ENCODE results near the gene SUN2. TPM values are rescaled to one million over a fixed set of nuclear protein-coding genes. Genes with fewer than 3 reads are reported as not detected.
"Not testable (repeated sequence)": the region's sequence is repeated elsewhere in the genome, so short reads cannot be mapped to it uniquely, and the experiment has no call there.

The SUN2 gene
- total RNA-seq, result 100 to 1,000 TPM; 498 to 500 TPM

GRCh38 chr22:38755911-38756532, at the start of gene SUN2:
TSS of gene SUN2 (minus strand) at chr22:38755998. CDS start at chr22:38752628, 3,370 bp downstream.
- Mint-ChIP-seq H3K4me3 (peak within 1 kb of the TSS; percentile 95), H3K27ac (peak within 1 kb of the TSS; percentile 100), H3K9me3 (no peaks in the 10 kb centered on the region), H3K27me3 (no peaks in the 10 kb centered on the region), H3K4me1 (peaks cover 53% of the 10 kb centered on the region), H3K36me3 (ENCODE audit: low read depth) (peaks cover 53% of the 10 kb centered on the region)
- DNase-seq, result peak; percentile 95
- ChIA-PET POLR2A (interaction anchor here (1.0 to 17.0 kb wide), 12 partner anchors 9 to 767 kb away, joined by 3 to 479 read pairs (median 7); partner anchors contain the start of genes GTPBP1, JOSD1, NPTXR and TOMM22), CTCF (interaction anchor here (0.9 to 4.5 kb wide), 3 partner anchors 10 to 87 kb away, joined by 3 to 30 read pairs (median 5); no protein-coding TSS in a partner anchor)

GRCh38 chr22:38805041-38805593, 49.3 kb upstream of the SUN2 start:
- H3K9me3 Mint-ChIP-seq; POLR2A ChIA-PET; H3K27ac Mint-ChIP-seq; H3K4me1 Mint-ChIP-seq; CTCF ChIA-PET; H3K36me3 Mint-ChIP-seq (ENCODE audit: low read depth); H3K4me3 Mint-ChIP-seq; DNase-seq: not testable (repeated sequence)
- H3K27me3 Mint-ChIP-seq, result peaks cover 18% of the 10 kb centered on the region

DNA sequence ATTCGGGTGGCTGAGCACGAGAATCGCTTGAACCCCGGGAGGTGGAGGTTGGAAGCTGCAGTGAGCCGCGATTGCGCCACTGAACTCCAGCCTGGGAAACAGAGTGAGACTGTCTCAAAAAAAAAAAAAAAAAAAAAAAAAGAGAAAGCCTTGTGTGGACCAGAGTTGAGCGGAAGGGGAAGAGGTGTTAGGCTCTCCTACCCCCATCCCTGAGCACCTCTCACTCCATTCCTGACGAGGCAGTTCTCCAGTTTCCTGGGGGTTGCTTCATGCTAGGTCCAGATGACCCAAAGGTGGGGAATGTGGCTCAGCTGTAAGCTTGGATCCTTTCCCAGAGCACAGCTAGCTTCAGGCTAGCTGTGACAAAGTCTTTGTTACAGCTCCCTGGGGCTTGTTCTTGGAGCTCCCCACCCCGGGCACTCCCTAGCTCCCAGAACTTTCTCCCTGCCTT, 46.9 kb upstream of the SUN2 start:
- no peak for DNase-seq
- H3K36me3 Mint-ChIP-seq (ENCODE audit: low read depth), result no peaks in the 10 kb centered on the region
- H3K4me1 Mint-ChIP-seq, result peaks cover 4% of the 10 kb centered on the region
- H3K27me3 Mint-ChIP-seq, result peaks cover 22% of the 10 kb centered on the region
- ChIA-PET POLR2A (no interaction called here), CTCF (interaction anchor here (0.7 kb wide), 1 partner anchor 44 kb away, joined by 5 read pairs; no protein-coding TSS in a partner anchor)
- no peaks in the 10 kb centered on the region for H3K9me3 Mint-ChIP-seq
- no peak overlapping the region for H3K27ac Mint-ChIP-seq
- no peak overlapping the region for H3K4me3 Mint-ChIP-seq

GRCh38 chr22:38799265-38800002, 43.6 kb upstream of the SUN2 start:
- H3K36me3 Mint-ChIP-seq (ENCODE audit: low read depth), result no peaks in the 10 kb centered on the region
- peaks cover 39% of the 10 kb centered on the region for H3K27me3 Mint-ChIP-seq
- peaks cover 12% of the 10 kb centered on the region for H3K4me1 Mint-ChIP-seq
- ChIA-PET CTCF (no interaction called here), POLR2A (no interaction called here)
- no peak overlapping the region for H3K27ac Mint-ChIP-seq
- no peaks in the 10 kb centered on the region for H3K9me3 Mint-ChIP-seq
- H3K4me3 Mint-ChIP-seq, result no peak overlapping the region
- DNase-seq, result no peak

GRCh38 chr22:38798496-38798895, 42.7 kb upstream of the SUN2 start:
- ChIA-PET POLR2A (no interaction called here), CTCF (interaction anchor here (0.6 kb wide), 1 partner anchor 599 kb away, joined by 4 read pairs; no protein-coding TSS in a partner anchor)
- no peaks in the 10 kb centered on the region for H3K36me3 Mint-ChIP-seq (ENCODE audit: low read depth)
- H3K9me3 Mint-ChIP-seq, result no peaks in the 10 kb centered on the region
- no peak overlapping the region for H3K4me3 Mint-ChIP-seq
- H3K4me1 Mint-ChIP-seq, result peaks cover 18% of the 10 kb centered on the region
- peaks cover 36% of the 10 kb centered on the region for H3K27me3 Mint-ChIP-seq
- no peak overlapping the region for H3K27ac Mint-ChIP-seq
- no peak for DNase-seq

GRCh38 chr22:38796262-38796957, 40.6 kb upstream of the SUN2 start:
- Mint-ChIP-seq H3K9me3 (no peaks in the 10 kb centered on the region), H3K36me3 (ENCODE audit: low read depth) (no peaks in the 10 kb centered on the region), H3K4me3 (no peak overlapping the region), H3K27ac (no peak overlapping the region), H3K27me3 (peaks cover 29% of the 10 kb centered on the region), H3K4me1 (peaks cover 25% of the 10 kb centered on the region)
- CTCF ChIA-PET, result no interaction called here
- no peak for DNase-seq
- POLR2A ChIA-PET, result interaction anchor here (0.6 kb wide), 1 partner anchor 76 kb away, joined by 3 read pairs; the partner anchor contains the start of gene CBX6

DNA sequence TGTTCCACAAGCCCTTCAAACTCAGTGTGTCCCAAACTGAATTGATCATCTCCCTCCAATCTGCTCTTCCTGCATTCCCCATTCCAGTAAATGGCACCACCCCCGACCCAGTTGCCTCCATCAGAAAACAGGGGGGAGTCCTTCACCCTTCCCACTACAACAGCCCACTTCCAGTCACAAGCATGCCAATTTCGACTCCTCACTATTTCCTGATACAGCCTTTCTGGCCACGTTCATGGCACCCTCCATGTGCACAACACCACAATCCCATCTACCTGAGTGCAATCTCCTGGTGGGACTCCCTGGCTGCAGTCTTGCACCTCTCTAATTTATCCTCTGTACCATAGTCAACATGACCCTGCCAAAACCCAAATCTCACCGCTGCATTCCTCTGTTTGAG, 39.8 kb upstream of the SUN2 start:
- no peaks in the 10 kb centered on the region for H3K9me3 Mint-ChIP-seq
- peaks cover 25% of the 10 kb centered on the region for H3K4me1 Mint-ChIP-seq
- no peaks in the 10 kb centered on the region for H3K36me3 Mint-ChIP-seq (ENCODE audit: low read depth)
- ChIA-PET POLR2A (interaction anchor here (0.6 kb wide), 1 partner anchor 76 kb away, joined by 3 read pairs; the partner anchor contains the start of gene CBX6), CTCF (no interaction called here)
- no peak overlapping the region for H3K27ac Mint-ChIP-seq
- no peak overlapping the region for H3K4me3 Mint-ChIP-seq
- H3K27me3 Mint-ChIP-seq, result peaks cover 26% of the 10 kb centered on the region
- no peak for DNase-seq

GRCh38 chr22:38793721-38794466, 38.1 kb upstream of the SUN2 start, which contains the start of gene DNAL4:
TSS of gene DNAL4 (minus strand) at chr22:38794143. CDS start at chr22:38782731, 11,412 bp downstream.
- CTCF ChIA-PET, result no interaction called here
- no peaks in the 10 kb centered on the region for H3K9me3 Mint-ChIP-seq
- peak within 1 kb of the TSS; percentile 21 for H3K27ac Mint-ChIP-seq
- H3K4me1 Mint-ChIP-seq, result peaks cover 25% of the 10 kb centered on the region
- H3K4me3 Mint-ChIP-seq, result peak within 1 kb of the TSS; percentile 77
- no peaks in the 10 kb centered on the region for H3K36me3 Mint-ChIP-seq (ENCODE audit: low read depth)
- peak; percentile 93 for DNase-seq
- H3K27me3 Mint-ChIP-seq, result peaks cover 26% of the 10 kb centered on the region
- POLR2A ChIA-PET, result no interaction called here

- POLR2A ChIA-PET, result interaction anchor here (0.6 kb wide), 1 partner anchor 12 kb away, joined by 3 read pairs; no protein-coding TSS in a partner anchor
- Mint-ChIP-seq H3K36me3 (ENCODE audit: low read depth) (no peaks in the 10 kb centered on the region), H3K27me3 (peaks cover 21% of the 10 kb centered on the region), H3K27ac (peak overlapping the region; percentile 21), H3K9me3 (no peaks in the 10 kb centered on the region), H3K4me3 (peak overlapping the region; percentile 77), H3K4me1 (peaks cover 21% of the 10 kb centered on the region)
- CTCF ChIA-PET, result interaction anchor here (0.9 to 2.4 kb wide), 2 partner anchors 24 to 69 kb away, joined by 3 to 14 read pairs; no protein-coding TSS in a partner anchor
- no peak for DNase-seq
Measured at GRCh38 chr22:38793317-38793716, 37.5 kb upstream of the SUN2 start.

GRCh38 chr22:38792833-38793232, 37.0 kb upstream of the SUN2 start:
- Mint-ChIP-seq H3K36me3 (ENCODE audit: low read depth) (no peaks in the 10 kb centered on the region), H3K4me3 (peak overlapping the region; percentile 77), H3K4me1 (peaks cover 21% of the 10 kb centered on the region), H3K27me3 (peaks cover 17% of the 10 kb centered on the region), H3K27ac (peak overlapping the region; percentile 21), H3K9me3 (no peaks in the 10 kb centered on the region)
- DNase-seq, result no peak
- ChIA-PET CTCF (interaction anchor here (0.9 to 2.4 kb wide), 3 partner anchors 24 to 68 kb away, joined by 3 to 14 read pairs (median 3); no protein-coding TSS in a partner anchor), POLR2A (interaction anchor here (0.6 kb wide), 1 partner anchor 11 kb away, joined by 3 read pairs; no protein-coding TSS in a partner anchor)

DNA sequence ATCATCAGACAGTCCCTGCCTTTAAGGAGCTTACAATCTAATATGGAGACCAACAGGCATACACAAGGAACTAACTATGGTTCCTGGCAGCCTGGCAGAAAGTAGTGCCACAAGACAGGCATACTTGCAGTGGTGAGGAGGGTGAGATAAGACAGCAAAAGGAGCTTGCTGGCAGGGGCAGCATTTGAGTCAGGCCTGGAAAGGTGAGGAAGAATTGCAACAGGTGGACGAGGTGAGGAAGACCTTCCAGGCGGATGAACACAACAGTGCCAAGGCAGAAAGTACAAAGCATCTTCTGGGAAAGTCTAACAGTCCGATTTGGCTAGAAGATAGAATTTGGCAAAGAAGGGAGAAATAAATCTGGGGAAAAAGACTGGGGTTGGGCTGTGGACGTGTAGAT, 33.8 kb upstream of the SUN2 start:
- POLR2A ChIA-PET, result no interaction called here
- H3K36me3 Mint-ChIP-seq (ENCODE audit: low read depth), result no peaks in the 10 kb centered on the region
- peaks cover 15% of the 10 kb centered on the region for H3K4me1 Mint-ChIP-seq
- CTCF ChIA-PET, result no interaction called here
- H3K27me3 Mint-ChIP-seq, result no peaks in the 10 kb centered on the region
- no peaks in the 10 kb centered on the region for H3K9me3 Mint-ChIP-seq
- no peak overlapping the region for H3K27ac Mint-ChIP-seq
- H3K4me3 Mint-ChIP-seq, result no peak overlapping the region
- DNase-seq, result no peak

DNA sequence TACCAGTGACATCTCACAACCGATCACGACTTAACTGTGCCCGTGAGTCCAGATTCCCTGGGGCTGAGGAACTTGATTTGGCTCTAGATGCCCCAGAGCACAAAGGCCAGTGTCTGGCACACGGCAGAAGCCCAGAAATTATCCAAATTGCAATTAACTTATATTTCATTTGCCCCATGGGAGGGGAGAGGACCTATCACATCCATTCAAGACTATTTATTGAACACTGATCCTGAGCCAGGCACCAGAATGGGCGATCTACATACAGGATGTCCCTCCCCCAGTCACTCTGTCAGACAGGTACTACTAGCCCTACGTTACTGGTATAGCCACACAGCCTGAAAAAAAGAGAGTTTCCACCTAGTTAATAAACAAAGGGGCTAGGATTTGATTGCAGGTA, 33.0 kb upstream of the SUN2 start:
- Mint-ChIP-seq H3K9me3 (no peaks in the 10 kb centered on the region), H3K4me1 (peaks cover 8% of the 10 kb centered on the region), H3K4me3 (no peak overlapping the region), H3K27me3 (no peaks in the 10 kb centered on the region), H3K36me3 (ENCODE audit: low read depth) (no peaks in the 10 kb centered on the region), H3K27ac (no peak overlapping the region)
- DNase-seq, result no peak
- ChIA-PET CTCF (no interaction called here), POLR2A (no interaction called here)
